ENCODE data around the gene CHPF2.

Gene CHPF2

GRCh38 chr7:151265351-151265931, 33.2 kb downstream of the CHPF2 start:
- Histone ChIP-seq H3K9me3 (ENCODE audit: severe bottlenecking) (no peaks in the 10 kb centered on the region), H3K27me3 (ENCODE audit: insufficient read depth, low read depth, severe bottlenecking) (no peaks in the 10 kb centered on the region), H3K36me3 (no peaks in the 10 kb centered on the region), H3K4me3 (ENCODE audit: low read depth, low read length) (no peak overlapping the region), H3K27ac (no peak overlapping the region)
- TF ChIP-seq CTCF (IDR thresholded peaks at IDR 0.05; ENCODE audit: low read depth, low read length): no peak
- DNase-seq: no peak

GRCh38 chr7:151269511-151269910, 37.2 kb downstream of the CHPF2 start:
- no peak overlapping the region for H3K4me3 ChIP-seq (ENCODE audit: low read depth, low read length)
- no peak for TF ChIP-seq CTCF (IDR thresholded peaks at IDR 0.05; ENCODE audit: low read depth, low read length)
- no peak for DNase-seq
- H3K9me3 ChIP-seq (ENCODE audit: severe bottlenecking): no peaks in the 10 kb centered on the region
- no peaks in the 10 kb centered on the region for H3K27me3 ChIP-seq (ENCODE audit: insufficient read depth, low read depth, severe bottlenecking)
- no peaks in the 10 kb centered on the region for H3K36me3 ChIP-seq
- H3K27ac ChIP-seq: no peak overlapping the region

GRCh38 chr7:151271699-151272355, 39.5 kb downstream of the CHPF2 start:
- DNase-seq: no peak
- Histone ChIP-seq H3K27ac (no peak overlapping the region), H3K36me3 (no peaks in the 10 kb centered on the region), H3K9me3 (ENCODE audit: severe bottlenecking) (no peaks in the 10 kb centered on the region), H3K27me3 (ENCODE audit: insufficient read depth, low read depth, severe bottlenecking) (no peaks in the 10 kb centered on the region), H3K4me3 (ENCODE audit: low read depth, low read length) (no peak overlapping the region)
- no peak for TF ChIP-seq CTCF (IDR thresholded peaks at IDR 0.05; ENCODE audit: low read depth, low read length)

- DNase-seq: no peak
- H3K36me3 ChIP-seq: no peaks in the 10 kb centered on the region
- TF ChIP-seq CTCF (IDR thresholded peaks at IDR 0.05; ENCODE audit: low read depth, low read length): no peak
- H3K27me3 ChIP-seq (ENCODE audit: insufficient read depth, low read depth, severe bottlenecking): no peaks in the 10 kb centered on the region
- no peak overlapping the region for H3K27ac ChIP-seq
- H3K4me3 ChIP-seq (ENCODE audit: low read depth, low read length): no peak overlapping the region
- H3K9me3 ChIP-seq (ENCODE audit: severe bottlenecking): no peaks in the 10 kb centered on the region
Measured at GRCh38 chr7:151272405-151272804, 40.1 kb downstream of the CHPF2 start.

GRCh38 chr7:151272877-151273276, 40.6 kb downstream of the CHPF2 start:
- no peak for DNase-seq

More at GRCh38 chr7:151272877-151273276, 40.6 kb downstream of the CHPF2 start:
- Histone ChIP-seq H3K27ac (no peak overlapping the region), H3K36me3 (no peaks in the 10 kb centered on the region), H3K9me3 (ENCODE audit: severe bottlenecking) (no peaks in the 10 kb centered on the region), H3K27me3 (ENCODE audit: insufficient read depth, low read depth, severe bottlenecking) (no peaks in the 10 kb centered on the region), H3K4me3 (ENCODE audit: low read depth, low read length) (no peak overlapping the region)
- TF ChIP-seq CTCF (IDR thresholded peaks at IDR 0.05; ENCODE audit: low read depth, low read length): no peak
